H9 (cell line): ENCODE data around the gene C10orf120. TPM values are rescaled to one million over a fixed set of nuclear protein-coding genes. Genes with fewer than 3 reads are reported as not detected.

Source experiments
- DNase-seq: peaks from one replicate; pipeline ENCODE4 v3.0.0-alpha.2; 2017
- H2AFZ ChIP-seq: one replicate; pipeline ENCODE4 v1.6.1; 2013; ENCODE audit warnings: mild to moderate bottlenecking, low read length, control low read depth, moderate library complexity
- H2AK5ac ChIP-seq: 2 replicates; pipeline ENCODE4 v1.6.1; 2013; ENCODE audit warnings: low read length, control low read depth, mixed read lengths; ENCODE audit not compliant: insufficient read length
- H2BK120ac ChIP-seq: one replicate; pipeline ENCODE4 v1.6.1; 2013; ENCODE audit warnings: low read depth, mild to moderate bottlenecking, low read length, control low read depth, inconsistent platforms; ENCODE audit not compliant: poor library complexity, severe bottlenecking
- H2BK12ac ChIP-seq: 2 replicates; pipeline ENCODE4 v1.6.1; 2013; ENCODE audit warnings: low read length, control low read depth, mixed read lengths, low read depth; ENCODE audit not compliant: insufficient read length
- H2BK15ac ChIP-seq: 2 replicates; pipeline ENCODE4 v1.6.1; 2013; ENCODE audit warnings: low read depth, low read length, control low read depth
- H2BK20ac ChIP-seq: one replicate; pipeline ENCODE4 v1.6.1; 2013; ENCODE audit warnings: low read depth, mild to moderate bottlenecking, low read length, control low read depth, inconsistent platforms; ENCODE audit not compliant: poor library complexity, severe bottlenecking
- H2BK5ac ChIP-seq: 2 replicates; pipeline ENCODE4 v1.6.1; 2013; ENCODE audit warnings: low read length, control low read depth, mixed read lengths; ENCODE audit not compliant: insufficient read length
- H3K14ac ChIP-seq: 2 replicates; pipeline ENCODE4 v1.6.1; 2013; ENCODE audit warnings: low read length, control low read depth; ENCODE audit not compliant: insufficient read depth
- H3K18ac ChIP-seq: 2 replicates; pipeline ENCODE4 v1.6.1; 2013; ENCODE audit warnings: low read depth, mild to moderate bottlenecking, mixed read lengths, low read length, control low read depth; ENCODE audit not compliant: insufficient read length
- H3K23ac ChIP-seq: 2 replicates; pipeline ENCODE4 v1.6.1; 2013; ENCODE audit warnings: low read length, control low read depth, mixed read lengths, low read depth; ENCODE audit not compliant: insufficient read length
- H3K23me2 ChIP-seq: 2 replicates; pipeline ENCODE4 v1.6.1; 2013; ENCODE audit warnings: low read depth, mild to moderate bottlenecking, mixed read lengths, low read length, control low read depth; ENCODE audit not compliant: insufficient read length, poor library complexity, severe bottlenecking
- H3K27ac ChIP-seq: 2 replicates; pipeline ENCODE4 v1.5.1; 2013; ENCODE audit warnings: low read length, control low read depth, mixed read lengths, low read depth; ENCODE audit not compliant: insufficient read length
- H3K27me3 ChIP-seq: 2 replicates; pipeline ENCODE4 v1.6.1; 2013; ENCODE audit warnings: low read length, control low read depth, inconsistent platforms; ENCODE audit not compliant: insufficient read depth
- H3K4ac ChIP-seq: 2 replicates; pipeline ENCODE4 v1.6.1; 2013; ENCODE audit warnings: low read depth, mild to moderate bottlenecking, control low read depth, inconsistent platforms, low read length, moderate library complexity
- H3K4me1 ChIP-seq: 2 replicates; pipeline ENCODE4 v1.6.1; 2013; ENCODE audit warnings: low read length, control low read depth, inconsistent platforms; ENCODE audit not compliant: insufficient read depth
- H3K4me2 ChIP-seq: 2 replicates; pipeline ENCODE4 v1.6.1; 2013; ENCODE audit warnings: low read length, control low read depth, mixed read lengths; ENCODE audit not compliant: insufficient read length, insufficient read depth
- H3K56ac ChIP-seq: 2 replicates; pipeline ENCODE4 v1.6.1; 2013; ENCODE audit warnings: low read depth, mild to moderate bottlenecking, mixed read lengths, low read length, control low read depth; ENCODE audit not compliant: insufficient read length
- H3K79me1 ChIP-seq: 2 replicates; pipeline ENCODE4 v1.6.1; 2013; ENCODE audit warnings: low read depth, mild to moderate bottlenecking, moderate library complexity, low read length, control low read depth, inconsistent platforms; ENCODE audit not compliant: insufficient read depth, poor library complexity, severe bottlenecking
- H3K79me2 ChIP-seq: 2 replicates; pipeline ENCODE4 v1.6.1; 2013; ENCODE audit warnings: low read length, control low read depth, inconsistent platforms; ENCODE audit not compliant: insufficient read depth
- H3K9ac ChIP-seq: 2 replicates; pipeline ENCODE4 v1.6.1; 2013; ENCODE audit warnings: low read length, control low read depth, mixed read lengths; ENCODE audit not compliant: insufficient read length; ENCODE audit errors: extremely low read depth
- H3K9me3 ChIP-seq: one replicate; pipeline ENCODE4 v1.6.1; 2013; ENCODE audit warnings: low read depth, low read length, inconsistent platforms; ENCODE audit not compliant: control insufficient read depth
- H3T11ph ChIP-seq: one replicate; pipeline ENCODE4 v1.6.1; 2013; ENCODE audit warnings: mild to moderate bottlenecking, low read length, control low read depth, inconsistent platforms
- H4K20me1 ChIP-seq: one replicate; pipeline ENCODE4 v1.6.1; 2013; ENCODE audit not compliant: control insufficient read depth, insufficient read length, insufficient read depth
- H4K5ac ChIP-seq: 2 replicates; pipeline ENCODE4 v1.6.1; 2013; ENCODE audit warnings: low read depth, mild to moderate bottlenecking, mixed read lengths, low read length, control low read depth; ENCODE audit not compliant: insufficient read length
- H4K8ac ChIP-seq: replicated peaks from 2 replicates; pipeline ENCODE4 v1.6.1; 2013; ENCODE audit warnings: low read length, control low read depth, mixed read lengths, low read depth; ENCODE audit not compliant: insufficient read length
- H4K91ac ChIP-seq: 2 replicates; pipeline ENCODE4 v1.6.1; 2013; ENCODE audit warnings: low read depth, mild to moderate bottlenecking, moderate library complexity, mixed read lengths, low read length, control low read depth; ENCODE audit not compliant: insufficient read length
- H3K27ac Mint-ChIP-seq, 3 experiments: 2 replicates in 2 of 3; 3 replicates in 1 of 3; pipeline ENCODE4 v1.8.0; 2020 to 2021; ENCODE audit warnings: mixed read lengths in 3 of 3, mild to moderate bottlenecking in 1 of 3, moderate library complexity in 1 of 3
- H3K27me3 Mint-ChIP-seq: 2 replicates; pipeline ENCODE4 v1.8.0; 2021; ENCODE audit warnings: low read depth, mild to moderate bottlenecking, moderate library complexity, mixed read lengths
- H3K36me3 Mint-ChIP-seq, 3 experiments: 2 replicates in 2 of 3; 3 replicates in 1 of 3; pipeline ENCODE4 v1.8.0; 2020 to 2021; ENCODE audit warnings: low read depth in 3 of 3, mixed read lengths in 3 of 3; ENCODE audit not compliant: insufficient read depth in 1 of 3
- H3K4me1 Mint-ChIP-seq, 2 experiments: 2 replicates each; pipeline ENCODE4 v1.8.0; 2020; ENCODE audit warnings: mixed read lengths in 2 of 2
- H3K4me3 Mint-ChIP-seq, 2 experiments: 2 replicates in 1 of 2; 3 replicates in 1 of 2; pipeline ENCODE4 v1.8.0; 2020 to 2021; ENCODE audit warnings: mild to moderate bottlenecking in 2 of 2, mixed read lengths in 2 of 2, moderate library complexity in 1 of 2
- H3K9me3 Mint-ChIP-seq, 2 experiments: 2 replicates in 1 of 2; 3 replicates in 1 of 2; pipeline ENCODE4 v1.8.0; 2020; ENCODE audit warnings: mild to moderate bottlenecking in 2 of 2, mixed read lengths in 2 of 2, moderate library complexity in 1 of 2
- WGBS: extraction: QIAGEN DNeasy Blood & Tissue Kit; methylation state at CpG from one replicate; pipeline ENCODE4 v1.1.7; 2013; ENCODE audit warnings: missing lambda C conversion rate, low lambda C conversion rate, mixed read lengths; ENCODE audit not compliant: insufficient read length; ENCODE audit errors: extremely low coverage; 5-methylcytosine and 5-hydroxymethylcytosine counted together
- total RNA-seq: library from RNA; stranded (reverse); gene quantifications from 2 replicates; pipeline ENCODE4 v1.2.1, GENCODE V29; 2021
- TF ChIP-seq, protein P1 (sequence below): fragments of 200-600 bp; sonication (generic); conservative IDR thresholded peaks from 3 replicates; pipeline ENCODE4 v1.8.0; 2021; ENCODE audit warnings: antibody characterized with exemption, mild to moderate bottlenecking

Gene C10orf120
- total RNA-seq, 1 experiment from 2014 or later: not detected

DNA sequence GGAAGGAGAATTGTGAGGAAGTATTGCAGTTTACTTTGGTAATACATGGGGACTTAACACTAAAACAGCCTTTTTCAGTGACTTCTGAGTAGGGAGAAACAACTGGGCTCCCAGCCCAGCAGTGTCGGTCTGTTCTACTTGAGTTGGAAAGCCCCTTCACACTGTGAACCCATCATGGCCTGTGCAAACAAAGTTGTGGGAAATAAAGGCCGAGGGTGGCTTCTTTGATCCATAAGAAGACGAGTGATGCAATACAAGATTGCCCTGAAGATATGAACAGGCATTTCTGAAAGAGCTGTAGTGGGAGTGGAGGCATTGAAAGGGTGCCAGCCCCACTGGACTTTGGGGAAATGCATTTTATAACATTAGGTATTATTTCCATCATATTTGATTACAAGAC is 28.3 kb downstream of the C10orf120 start:
- Histone ChIP-seq H3K14ac (no peak overlapping the region), H4K91ac (no peak overlapping the region), H2BK20ac (no peak overlapping the region), H3K23me2 (no peaks in the 10 kb centered on the region), H3K9me3 (no peaks in the 10 kb centered on the region), H3K18ac (no peak overlapping the region), H2BK5ac (no peak overlapping the region), H3K4me1 (peaks cover 3% of the 10 kb centered on the region; the same call in 1 of the 2 replicates), H3K79me1 (no peaks in the 10 kb centered on the region), H3K9ac (no peak overlapping the region), H4K8ac (no peak overlapping the region), H3K23ac (no peak overlapping the region), H4K5ac (no peak overlapping the region), H2AK5ac (no peak overlapping the region), H2BK120ac (no peak overlapping the region), H3K79me2 (no peaks in the 10 kb centered on the region), H2BK15ac (no peak overlapping the region), H4K20me1 (no peaks in the 10 kb centered on the region), H3T11ph (no peak overlapping the region), H2BK12ac (no peak overlapping the region), H3K4me2 (no peak overlapping the region), H3K27ac (no peak overlapping the region), H3K4ac (no peak overlapping the region), H3K27me3 (no peaks in the 10 kb centered on the region), H2AFZ (no peak overlapping the region), H3K56ac (no peak overlapping the region)
- H3K27me3 Mint-ChIP-seq: no peaks in the 10 kb centered on the region
- H3K9me3 Mint-ChIP-seq: no peaks in the 10 kb centered on the region; a peak in 1 of 5 replicates
- TF ChIP-seq, protein P1, sequence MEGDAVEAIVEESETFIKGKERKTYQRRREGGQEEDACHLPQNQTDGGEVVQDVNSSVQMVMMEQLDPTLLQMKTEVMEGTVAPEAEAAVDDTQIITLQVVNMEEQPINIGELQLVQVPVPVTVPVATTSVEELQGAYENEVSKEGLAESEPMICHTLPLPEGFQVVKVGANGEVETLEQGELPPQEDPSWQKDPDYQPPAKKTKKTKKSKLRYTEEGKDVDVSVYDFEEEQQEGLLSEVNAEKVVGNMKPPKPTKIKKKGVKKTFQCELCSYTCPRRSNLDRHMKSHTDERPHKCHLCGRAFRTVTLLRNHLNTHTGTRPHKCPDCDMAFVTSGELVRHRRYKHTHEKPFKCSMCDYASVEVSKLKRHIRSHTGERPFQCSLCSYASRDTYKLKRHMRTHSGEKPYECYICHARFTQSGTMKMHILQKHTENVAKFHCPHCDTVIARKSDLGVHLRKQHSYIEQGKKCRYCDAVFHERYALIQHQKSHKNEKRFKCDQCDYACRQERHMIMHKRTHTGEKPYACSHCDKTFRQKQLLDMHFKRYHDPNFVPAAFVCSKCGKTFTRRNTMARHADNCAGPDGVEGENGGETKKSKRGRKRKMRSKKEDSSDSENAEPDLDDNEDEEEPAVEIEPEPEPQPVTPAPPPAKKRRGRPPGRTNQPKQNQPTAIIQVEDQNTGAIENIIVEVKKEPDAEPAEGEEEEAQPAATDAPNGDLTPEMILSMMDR: no peak
- DNase-seq: no peak
- H3K36me3 Mint-ChIP-seq: no peaks in the 10 kb centered on the region
- H3K4me1 Mint-ChIP-seq: peaks cover 8 to 15% of the 10 kb centered on the region in 2 experiments; a peak in 3 of 4 replicates
- H3K27ac Mint-ChIP-seq: no peak overlapping the region
- no CpG with 5 or more reads among the region's 3 CpGs for WGBS
- no peak overlapping the region for H3K4me3 Mint-ChIP-seq
